GM21528 (cell line): ENCODE data around the gene NT5C3B.
"Not testable (repeated sequence)": the region's sequence is repeated elsewhere in the genome, so short reads cannot be mapped to it uniquely, and the experiment has no call there.

Source experiments
- ATAC-seq: cut with Tn5 transposase; IDR thresholded peaks from one replicate; pipeline ENCODE4 v1.9.1; 2021; ENCODE audit warnings: mild to moderate bottlenecking, moderate library complexity; ENCODE audit not compliant: unreplicated experiment, low FRiP score

NT5C3B gene

GRCh38 chr17:41785859-41786226 is 50.2 kb downstream of the NT5C3B start:
- no peak for ATAC-seq

DNA sequence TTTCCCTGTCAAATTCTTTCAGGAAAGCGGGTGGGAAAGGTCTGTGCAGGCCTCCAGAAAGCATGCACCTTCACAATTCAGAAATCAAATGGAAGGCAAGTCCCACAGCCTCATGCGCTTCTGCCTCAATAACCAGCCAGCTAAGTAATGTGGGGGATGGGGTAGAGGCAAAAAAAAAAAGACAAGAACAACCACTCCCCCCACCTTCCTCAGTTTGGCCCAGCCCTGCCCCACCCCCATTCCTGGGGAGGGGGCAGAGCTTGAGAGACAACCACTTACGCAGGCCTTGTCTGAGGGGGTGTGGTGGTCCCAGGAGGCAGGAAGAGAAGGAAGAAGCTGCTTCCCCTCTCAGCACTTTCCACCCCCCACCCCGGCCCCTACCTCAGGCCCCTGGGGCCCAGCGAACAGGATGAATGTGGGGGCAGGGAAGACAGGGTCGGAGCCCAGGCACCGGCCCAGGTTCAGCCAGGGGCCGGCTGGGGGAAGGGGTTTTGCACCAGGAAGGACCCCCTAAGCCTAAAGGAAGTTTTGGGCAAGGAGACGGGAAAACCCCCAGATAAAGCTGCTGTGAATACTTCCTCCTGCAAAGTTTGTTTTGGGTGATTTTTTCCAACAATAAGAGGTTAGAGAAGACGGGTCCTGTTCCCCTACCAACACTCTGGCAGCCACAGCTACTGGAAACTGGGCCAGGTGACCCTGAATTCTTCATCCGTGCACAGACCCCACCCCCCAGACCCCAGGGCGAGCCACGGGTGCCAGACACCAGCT is 50.8 kb downstream of the NT5C3B start:
- no peak for ATAC-seq

DNA sequence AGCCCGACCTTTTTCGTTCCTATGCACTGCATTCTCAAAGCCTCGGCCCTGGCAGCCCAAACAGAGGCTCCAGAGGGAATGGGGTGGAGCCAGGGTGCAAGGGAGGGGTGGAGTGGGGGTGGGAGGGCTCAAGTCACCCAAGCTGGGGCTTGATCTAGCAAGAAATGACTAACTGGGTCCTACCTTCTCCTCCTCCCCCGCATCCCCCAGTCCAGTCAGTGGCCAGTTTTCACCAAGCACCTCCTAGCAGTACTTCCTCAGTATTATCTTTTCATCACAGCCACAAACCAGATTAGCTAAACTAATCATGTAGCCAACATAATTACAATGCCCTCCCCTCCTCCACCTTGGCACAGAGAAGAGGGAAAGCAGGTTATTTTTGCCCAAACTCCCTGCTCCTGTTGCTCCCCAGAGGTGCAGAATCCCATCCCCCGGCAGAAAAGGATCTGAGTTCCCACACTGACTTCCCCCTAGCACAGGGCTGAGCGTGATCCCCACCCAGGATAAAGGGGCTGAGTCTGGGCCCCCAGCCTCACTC is 51.8 kb downstream of the NT5C3B start:
- ATAC-seq = no peak

DNA sequence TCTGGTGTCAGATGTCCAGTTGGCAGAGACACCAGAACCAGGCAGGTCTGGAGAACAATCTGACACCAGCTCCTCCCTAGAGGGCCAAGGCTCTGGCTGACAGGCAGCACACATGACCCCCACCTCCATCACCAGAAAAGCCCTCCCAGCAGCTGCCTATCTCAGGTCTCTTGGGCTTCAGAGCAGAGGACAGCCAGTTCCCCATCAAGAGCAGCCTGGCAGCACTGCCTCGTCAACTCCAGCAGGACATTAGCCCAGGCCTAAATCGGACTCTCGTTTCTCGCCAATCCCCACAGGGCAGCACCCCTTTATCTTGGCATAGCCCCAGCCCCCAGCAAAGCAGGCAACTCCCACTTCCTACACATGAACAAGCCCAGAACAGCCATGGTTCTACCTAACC is 53.9 kb downstream of the NT5C3B start:
- ATAC-seq = no peak

DNA sequence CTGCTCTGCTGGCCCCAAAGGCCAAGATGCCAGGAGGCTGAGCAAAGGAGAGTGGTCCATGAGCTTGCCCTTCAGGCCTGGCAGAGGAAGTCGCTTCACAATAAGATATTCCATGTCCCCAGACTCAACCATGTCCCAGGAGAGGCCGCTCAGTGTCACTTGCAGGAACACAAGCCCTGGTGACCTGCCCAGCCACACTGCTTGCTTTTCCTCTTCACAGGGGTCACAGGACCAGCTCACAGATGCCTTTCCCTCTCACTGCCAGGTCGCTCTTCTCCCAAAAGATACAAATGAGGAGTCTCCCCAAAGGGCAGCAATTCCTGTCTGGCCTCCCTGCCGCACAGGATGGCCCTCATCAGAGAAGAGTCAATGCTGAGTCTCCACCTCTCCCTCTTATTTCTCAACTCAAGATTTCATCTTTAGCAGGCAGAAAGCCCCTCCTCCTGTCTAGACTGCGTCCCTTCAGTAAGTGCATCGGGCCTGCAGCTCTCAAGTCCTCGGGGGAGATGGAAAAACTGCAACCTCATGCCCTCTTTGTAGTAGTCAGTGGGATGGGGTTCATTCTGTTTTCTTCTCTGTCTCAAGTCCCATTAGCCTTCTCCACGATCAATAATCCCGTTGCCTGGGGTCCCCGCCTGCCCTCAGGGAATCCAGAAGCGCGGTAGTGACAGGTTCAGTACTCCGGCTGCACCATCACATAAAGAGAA is 54.5 kb downstream of the NT5C3B start:
- ATAC-seq = no peak

- ATAC-seq = no peak
These were observed 56.1 kb downstream of the NT5C3B start for GRCh38 chr17:41779954-41780353.

GRCh38 chr17:41777574-41778188 is 58.4 kb downstream of the NT5C3B start:
- no peak for ATAC-seq

DNA sequence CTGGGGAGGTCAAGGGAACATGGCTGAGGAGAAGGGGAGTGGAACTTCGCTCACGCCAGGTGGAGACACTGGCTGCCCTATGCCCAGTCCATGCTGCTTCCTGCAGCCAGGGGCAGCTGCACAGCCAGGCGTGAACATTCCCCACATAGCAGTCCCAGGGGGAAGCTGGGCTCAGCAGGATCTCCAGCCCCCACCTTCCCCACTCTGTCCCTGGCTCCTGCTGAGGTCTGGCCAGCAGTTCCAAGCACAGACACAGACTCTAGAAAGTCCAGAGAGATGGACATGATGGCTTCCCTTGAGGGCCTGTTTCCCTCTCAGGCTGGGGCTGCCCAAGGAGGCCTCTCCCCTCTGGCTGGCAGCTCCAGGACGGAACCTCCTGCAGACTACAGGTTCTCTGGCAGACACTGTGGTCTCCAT is 58.9 kb downstream of the NT5C3B start:
- ATAC-seq = no peak

DNA sequence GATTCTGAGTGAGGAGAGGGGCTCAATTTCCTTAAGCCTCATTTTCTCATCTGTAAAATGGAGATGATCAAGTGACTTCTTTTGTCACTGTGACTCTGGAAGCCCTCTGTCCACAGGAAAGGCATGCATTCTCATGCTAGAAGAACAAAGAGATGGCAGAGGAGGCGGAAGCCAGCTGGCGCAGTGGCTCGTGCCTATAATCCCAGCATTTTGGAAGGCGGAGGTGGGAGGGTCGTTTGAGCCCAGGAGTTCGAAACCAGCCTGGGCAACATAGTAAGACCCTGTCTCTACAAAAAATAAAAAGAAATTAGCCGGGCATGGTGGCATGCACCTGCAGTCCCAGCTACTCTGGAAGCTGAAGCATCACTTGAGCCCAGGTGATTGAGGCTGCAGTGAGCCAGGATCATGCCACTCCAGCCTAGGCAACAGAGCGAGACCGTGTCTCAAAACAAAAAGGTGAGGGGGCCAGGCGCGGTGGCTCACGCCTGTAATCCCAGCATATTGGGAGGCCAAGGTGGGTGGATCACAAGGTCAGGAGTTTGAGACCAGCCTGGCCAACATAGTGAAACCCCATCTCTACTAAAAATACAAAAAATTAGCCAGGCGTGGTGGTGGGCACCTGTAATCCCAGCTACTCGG is 59.7 kb downstream of the NT5C3B start:
- not testable (repeated sequence) for ATAC-seq

DNA sequence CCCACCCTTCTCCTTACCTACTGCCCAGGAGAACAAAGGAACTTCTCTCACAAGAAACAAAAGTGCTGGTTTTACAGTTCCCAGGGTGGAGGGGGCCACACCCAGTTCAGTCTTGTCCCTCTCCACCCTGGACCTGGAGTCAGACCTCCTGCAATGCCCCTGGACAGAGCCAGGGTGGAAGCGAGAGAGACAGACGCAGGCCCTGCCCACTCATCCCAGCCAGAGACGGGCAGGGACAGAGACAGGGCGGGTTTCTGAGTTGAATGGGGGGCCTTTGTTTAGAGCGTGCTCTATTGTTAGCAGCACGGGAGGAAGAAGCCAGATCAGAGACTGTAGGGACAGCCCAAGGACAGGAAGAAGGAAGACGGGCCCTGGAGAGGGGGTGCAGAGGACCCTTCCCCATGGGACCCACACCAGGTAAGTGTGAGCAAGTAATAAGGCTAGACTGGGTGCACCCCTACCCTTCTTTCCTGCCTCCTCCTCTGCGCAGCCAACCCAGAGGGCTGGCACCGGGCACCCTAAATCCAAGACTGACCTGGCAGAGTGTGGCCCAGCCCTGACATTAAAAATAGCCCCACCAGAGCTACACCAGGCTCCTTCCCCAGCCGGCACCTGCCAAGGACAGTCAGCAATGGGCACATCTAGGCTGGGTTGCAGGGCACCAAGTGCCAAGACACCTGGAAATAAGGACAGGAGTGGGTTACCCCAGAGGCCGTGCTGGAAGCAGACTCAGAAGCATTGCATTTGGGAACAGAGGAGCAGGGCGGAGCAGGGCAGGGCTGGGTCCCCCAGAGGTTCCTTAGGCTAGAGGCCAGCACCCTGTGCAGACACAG is 60.4 kb downstream of the NT5C3B start:
- no peak for ATAC-seq
